HepG2 (cell line): ENCODE data around the gene CAMKV. TPM values are rescaled to one million over a fixed set of nuclear protein-coding genes. Genes with fewer than 3 reads are reported as not detected.

Experiments used
- ARHGAP35 ChIP-seq: sonication (generic); formaldehyde crosslinking; IDR thresholded peaks from 2 replicates; pipeline ENCODE4 v1.9.0; 2022; ENCODE audit warnings: mild to moderate bottlenecking, inconsistent platforms, moderate library complexity, missing genetic modification reagents, borderline replicate concordance
- FOXO1 ChIP-seq: sonication (generic); formaldehyde crosslinking; IDR thresholded peaks from 2 replicates; pipeline ENCODE4 v1.4.0; 2020; ENCODE audit warnings: missing genetic modification reagents
- HOXA5 ChIP-seq: sonication (generic); formaldehyde crosslinking; IDR thresholded peaks from 2 replicates; pipeline ENCODE4 v1.4.0; 2020; ENCODE audit warnings: missing genetic modification reagents
- NFYB ChIP-seq: sonication (generic); formaldehyde crosslinking; IDR thresholded peaks from 2 replicates; pipeline ENCODE4 v1.4.0; 2020; ENCODE audit warnings: missing genetic modification reagents
- SRF ChIP-seq: IDR thresholded peaks from 2 replicates; pipeline ENCODE4 v1.6.1; 2011; ENCODE audit warnings: mild to moderate bottlenecking, low read depth, low read length, moderate library complexity
- YY1 ChIP-seq: IDR thresholded peaks from 2 replicates; pipeline ENCODE4 v1.6.1; 2011; ENCODE audit warnings: low read length, low read depth, moderate library complexity, mild to moderate bottlenecking; ENCODE audit not compliant: insufficient read depth, insufficient replicate concordance
- ZBTB40 ChIP-seq, 2 experiments: fragments of 450-650 bp in 1 of 2; sonication (generic) in 1 of 2; formaldehyde crosslinking in 1 of 2; IDR thresholded peaks; 2 replicates each; pipeline versions ENCODE4 v1.6.1 to v1.8.0; 2016 to 2022; ENCODE audit warnings: antibody characterized with exemption in 1 of 2, mild to moderate bottlenecking in 1 of 2, missing genetic modification reagents in 1 of 2
- ZBTB42 ChIP-seq: sonication (generic); formaldehyde crosslinking; IDR thresholded peaks from 2 replicates; pipeline ENCODE4 v1.5.0; 2020; ENCODE audit warnings: mild to moderate bottlenecking, missing genetic modification reagents
- ZFP36L1 ChIP-seq: sonication (generic); formaldehyde crosslinking; IDR thresholded peaks from 2 replicates; pipeline ENCODE4 v1.8.0; 2022; ENCODE audit warnings: mild to moderate bottlenecking, missing genetic modification reagents, moderate library complexity
- ZNF260 ChIP-seq: sonication (generic); formaldehyde crosslinking; IDR thresholded peaks from 2 replicates; pipeline ENCODE4 v1.4.0; 2020; ENCODE audit warnings: missing genetic modification reagents, low read depth, mild to moderate bottlenecking, borderline replicate concordance
- ZNF335 ChIP-seq: sonication (generic); formaldehyde crosslinking; IDR thresholded peaks from 2 replicates; pipeline ENCODE4 v1.4.0; 2020; ENCODE audit warnings: missing genetic modification reagents
- ZNF513 ChIP-seq: sonication (generic); formaldehyde crosslinking; conservative IDR thresholded peaks from 2 replicates; pipeline ENCODE4 v1.5.0; 2020; ENCODE audit warnings: missing genetic modification reagents
- ZNF563 ChIP-seq: sonication (generic); formaldehyde crosslinking; IDR thresholded peaks from 2 replicates; pipeline ENCODE4 v1.8.0; 2022; ENCODE audit warnings: mild to moderate bottlenecking, moderate library complexity, missing genetic modification reagents
- ZNF724P ChIP-seq: sonication (generic); formaldehyde crosslinking; IDR thresholded peaks from 2 replicates; pipeline ENCODE4 v1.8.0; 2022; ENCODE audit warnings: missing genetic modification reagents, borderline replicate concordance
- ZNF768 ChIP-seq: sonication (generic); formaldehyde crosslinking; IDR thresholded peaks from 2 replicates; pipeline ENCODE4 v1.4.0; 2020; ENCODE audit warnings: missing genetic modification reagents
- ZNF775 ChIP-seq: sonication (generic); formaldehyde crosslinking; IDR thresholded peaks from 2 replicates; pipeline ENCODE4 v1.4.0; 2020; ENCODE audit warnings: missing genetic modification reagents, mild to moderate bottlenecking, moderate library complexity, borderline replicate concordance
- ZNF879 ChIP-seq: sonication (generic); formaldehyde crosslinking; IDR thresholded peaks from 2 replicates; pipeline ENCODE4 v1.8.1; 2023; ENCODE audit warnings: missing genetic modification reagents
- polyA plus RNA-seq, 8 experiments: library from polyadenylated mRNA; depleted of rRNA in 3 of 8; stranded (reverse) in 7 of 8; unstranded in 1 of 8; fragments of >200 nt; fragmentation: Illumina TruSeq in 4 of 8; extraction: Trizol in 4 of 8; gene quantifications; 2 replicates each; pipeline versions ENCODE4 v1.2.1 to v1.2.3, GENCODE V29; 2011 to 2016; ENCODE audit warnings: low read depth in 4 of 8, missing spikeins in 1 of 8, mixed read lengths in 1 of 8; ENCODE audit not compliant: insufficient read depth in 1 of 8
- total RNA-seq, 5 experiments: library from RNA; depleted of rRNA; stranded (reverse); fragments of >200 nt; fragmentation: Illumina TruSeq; extraction: Trizol; gene quantifications; 2 replicates each; pipeline ENCODE4 v1.2.3, GENCODE V29; 2016; ENCODE audit warnings: low read depth in 1 of 5

Gene CAMKV
- total and polyA plus RNA-seq, 2 of the 13 experiments (the other 11 are each of a cell fraction or from before 2014, with no cell fraction given), result 0.13 to 0.15 TPM

DNA sequence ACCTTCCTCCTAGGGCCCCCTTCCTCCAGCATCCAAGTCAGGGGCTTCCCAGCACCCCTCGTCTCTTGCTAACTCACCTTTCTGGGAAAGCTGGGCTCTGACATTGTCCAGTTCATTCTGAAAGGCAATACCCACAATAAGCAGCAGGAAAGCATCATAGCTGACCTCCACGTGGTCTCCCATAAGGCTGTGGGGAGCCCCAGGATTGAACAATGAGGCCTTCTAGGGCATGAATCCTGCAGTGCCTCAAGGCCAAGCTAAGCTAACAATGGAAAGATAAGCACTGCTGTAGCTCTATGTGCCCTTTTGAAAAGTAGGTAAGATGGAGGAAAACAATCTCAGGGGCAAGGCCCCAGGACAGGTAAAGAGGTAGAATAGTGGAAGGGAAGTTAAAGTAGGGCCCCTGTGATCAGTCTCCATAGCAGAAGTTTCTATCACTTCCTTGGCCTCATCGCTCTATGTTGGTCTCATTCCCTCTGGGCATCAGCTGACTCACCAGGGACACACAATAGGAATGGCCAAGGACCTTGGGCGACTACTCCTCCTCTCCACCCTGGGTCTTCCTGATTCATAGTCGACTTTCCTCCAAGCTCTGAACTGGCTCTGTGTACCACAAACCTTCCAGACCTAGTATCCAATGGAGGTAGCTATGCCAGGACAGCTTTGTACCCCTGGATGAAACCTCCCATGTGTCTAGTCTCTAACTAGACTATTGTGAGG, 25.1 kb downstream of the CAMKV start (continued):
- TF ChIP-seq FOXO1 (peak; percentile 43; the same call in 1 of the 2 replicates), ZNF775 (CRISPR knock-in tag) (no peak), NFYB (CRISPR knock-in tag) (no peak), HOXA5 (CRISPR knock-in tag) (no peak; the same call in 1 of the 2 replicates), ZBTB40 (IDR thresholded peaks at IDR 0.05) (no peak), ZBTB40 (CRISPR knock-in tag; IDR thresholded peaks at IDR 0.05) (0 out of 2 replicates have a peak, but pooled peaks have one; percentile 17), ZNF768 (no peak), ARHGAP35 (CRISPR knock-in tag) (no peak), ZNF724P (no peak), ZFP36L1 (CRISPR knock-in tag) (no peak), ZNF879 (no peak), ZNF335 (CRISPR knock-in tag) (no peak), ZNF260 (CRISPR knock-in tag) (no peak), ZNF563 (CRISPR knock-in tag) (no peak), ZNF513 (CRISPR knock-in tag) (no peak), YY1 (no peak), ZBTB42 (CRISPR knock-in tag) (no peak), SRF (0 out of 2 replicates have a peak, but pooled peaks have one; percentile 61)
